Activated naive CD4-positive, alpha-beta T cell (primary cell): ENCODE data around the gene MAN1B1.

ENCODE experiments used
- DNase-seq, 4 experiments: peaks; one replicate each; lab custom pipeline; 2025; lab: John Stamatoyannopoulos, UW

Gene MAN1B1

DNA sequence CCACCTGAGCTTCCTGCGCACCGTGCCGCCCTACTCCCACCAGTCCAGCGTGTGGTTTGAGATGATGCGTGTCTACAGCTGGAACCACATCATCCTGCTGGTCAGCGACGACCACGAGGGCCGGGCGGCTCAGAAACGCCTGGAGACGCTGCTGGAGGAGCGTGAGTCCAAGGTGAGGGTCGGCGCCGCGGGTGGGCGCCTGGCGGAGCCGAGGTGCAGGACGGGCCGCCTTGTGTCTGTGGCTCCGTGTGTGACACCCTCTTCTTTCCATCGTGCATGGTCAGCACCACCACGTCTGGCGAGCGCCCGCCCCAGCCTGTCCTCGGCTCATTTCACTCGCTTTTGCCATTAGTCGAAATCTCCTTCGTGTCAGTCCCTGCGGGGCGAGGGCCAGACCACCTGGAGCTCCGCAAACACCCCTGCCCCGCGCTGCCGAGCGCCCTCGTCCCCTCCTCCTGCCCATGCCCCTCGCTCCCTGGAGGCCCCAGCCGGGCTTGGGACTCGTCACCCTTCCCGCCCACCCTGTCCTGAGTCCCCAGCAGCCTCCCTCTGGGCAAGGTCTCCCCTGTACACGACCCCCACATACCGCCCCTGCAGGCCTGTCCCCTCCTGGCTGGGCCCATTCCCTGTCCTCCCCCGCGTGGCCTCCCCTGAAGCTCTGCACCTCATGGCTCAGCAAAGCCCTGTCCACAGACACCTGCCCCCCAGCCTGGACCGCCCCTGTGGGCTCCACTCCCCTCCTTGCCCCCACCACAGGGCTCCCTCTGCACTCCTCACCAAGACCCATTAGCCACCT lies 59.1 kb downstream of the MAN1B1 start:
- DNase-seq: no peak

DNA sequence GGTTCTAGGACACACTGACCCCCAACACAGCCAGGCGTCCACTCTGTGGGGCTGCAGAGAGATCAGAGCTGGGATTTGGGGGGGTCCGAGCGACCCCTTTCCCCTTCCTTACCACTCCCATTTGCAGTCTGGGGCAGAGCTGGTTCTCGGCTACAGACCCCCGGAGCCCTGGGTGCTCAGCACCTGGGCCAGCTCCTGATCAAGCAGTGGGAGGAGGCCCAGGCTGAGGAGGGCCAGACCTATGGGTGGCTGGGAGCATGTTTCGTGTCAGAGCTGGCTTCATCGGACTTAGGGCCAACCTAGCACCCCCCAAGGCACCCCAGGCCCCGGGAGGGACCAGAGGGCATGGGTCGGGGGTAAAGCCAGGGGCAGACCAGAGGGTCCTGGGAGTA lies 59.7 kb downstream of the MAN1B1 start:
- no peak for DNase-seq

GRCh38 chr9:137147091-137147792 lies 60.5 kb downstream of the MAN1B1 start:
- no peak for DNase-seq

- DNase-seq: no peak
Measured at GRCh38 chr9:137147793-137148160, 61.0 kb downstream of the MAN1B1 start.

DNA sequence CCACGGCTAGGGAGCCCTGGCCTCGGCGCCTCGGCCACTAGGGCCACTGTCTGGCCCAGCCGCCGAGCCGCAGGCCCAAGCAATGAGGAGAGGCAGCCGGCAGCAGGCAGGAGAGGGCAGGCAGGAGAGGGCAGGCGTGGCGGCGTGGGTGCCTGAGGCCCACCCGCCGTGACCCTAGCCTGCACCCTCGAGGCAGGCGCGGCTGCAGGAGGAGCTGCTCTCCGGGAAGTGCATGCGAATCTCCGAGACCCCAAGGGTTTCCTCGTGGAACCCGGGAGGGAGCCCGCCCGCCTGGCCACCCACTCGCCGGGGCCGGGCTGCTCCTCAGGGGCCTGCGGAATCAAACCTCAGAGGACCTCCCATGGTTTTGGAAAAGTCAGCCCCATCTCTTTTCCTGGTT lies 61.5 kb downstream of the MAN1B1 start:
- no peak for DNase-seq

- no peak for DNase-seq
Measured at GRCh38 chr9:137148661-137149060, 61.9 kb downstream of the MAN1B1 start.

- no peak for DNase-seq
Measured at GRCh38 chr9:137149363-137149762, 62.6 kb downstream of the MAN1B1 start.

DNA sequence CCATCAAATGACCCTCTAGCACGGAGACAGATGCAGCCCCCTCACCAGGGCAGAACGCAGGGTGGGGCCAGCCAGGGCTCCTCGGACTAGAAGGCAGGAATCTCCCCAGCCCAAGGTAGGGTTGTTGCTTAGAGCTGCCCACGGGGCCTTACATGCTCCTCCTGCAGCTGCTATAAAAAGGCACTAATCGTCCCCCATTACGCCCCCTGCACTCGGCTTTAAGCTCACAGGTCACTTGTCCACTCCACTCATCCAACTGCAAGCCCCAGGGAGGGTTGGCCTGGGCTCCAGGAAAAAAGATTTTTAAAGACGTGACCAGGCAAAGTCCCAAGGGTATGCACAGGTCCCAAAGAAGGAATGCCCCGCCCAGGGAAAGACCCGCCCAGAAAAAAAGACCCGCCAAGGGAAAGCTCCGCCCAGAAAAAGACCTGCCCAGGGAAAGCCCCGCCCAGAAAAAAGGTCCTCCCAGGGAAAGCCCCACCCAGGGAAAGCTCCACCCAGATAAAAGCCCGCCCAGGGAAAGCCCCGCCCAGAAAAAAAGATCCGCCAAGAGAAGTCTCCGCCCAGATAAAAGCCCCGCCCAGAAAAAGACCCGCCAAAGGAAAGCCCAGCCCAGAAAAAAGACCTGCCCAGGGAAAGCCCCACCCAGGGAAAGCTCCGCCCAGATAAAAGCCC lies 63.3 kb downstream of the MAN1B1 start:
- DNase-seq: no peak

DNA sequence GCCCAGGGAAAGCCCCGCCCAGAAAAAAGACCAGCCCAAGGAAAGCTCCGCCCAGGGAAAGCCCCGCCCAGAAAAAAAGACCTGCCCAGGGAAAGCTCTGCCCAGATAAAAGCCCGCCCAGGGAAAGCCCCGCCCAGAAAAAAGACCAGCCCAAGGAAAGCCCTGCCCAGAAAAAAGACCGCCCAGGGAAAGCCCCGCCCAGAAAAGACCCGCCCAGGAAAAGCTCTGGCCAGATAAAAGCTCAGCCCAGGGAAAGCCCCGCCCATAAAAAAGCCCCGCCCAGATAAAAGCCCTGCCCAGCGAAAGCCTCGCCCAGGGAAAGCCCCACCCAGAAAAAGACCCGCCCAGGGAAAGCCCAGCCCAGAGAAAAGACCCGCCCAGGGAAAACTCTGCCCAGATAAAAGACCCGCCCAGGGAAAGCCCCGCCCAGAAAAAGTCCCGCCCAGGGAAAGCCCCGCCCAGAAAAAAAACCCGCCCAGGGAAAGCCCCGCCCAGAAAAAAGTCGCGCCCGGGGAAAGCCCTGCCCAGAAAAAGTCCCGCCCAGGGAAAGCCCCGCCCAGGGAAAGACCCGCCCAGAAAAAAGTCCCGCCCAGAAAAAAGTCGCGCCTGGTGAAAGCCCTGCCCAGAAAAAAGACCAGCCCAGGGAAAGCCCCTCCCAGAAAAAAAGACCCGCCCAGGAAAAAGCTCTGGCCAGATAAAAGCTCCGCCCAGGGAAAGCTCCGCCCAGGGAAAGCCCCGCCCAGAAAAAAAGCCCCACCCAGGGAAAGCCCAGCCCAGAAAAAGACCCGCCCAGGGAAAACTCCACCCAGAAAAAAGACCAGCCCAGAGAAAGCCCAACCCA lies 64.1 kb downstream of the MAN1B1 start:
- DNase-seq: peak in 1 of 4 experiments; percentile 23

GRCh38 chr9:137152844-137153405 lies 66.1 kb downstream of the MAN1B1 start:
- no peak for DNase-seq

- peak in 3 of 4 experiments; percentile 34 to 38 (median 37) for DNase-seq
Measured at GRCh38 chr9:137156567-137157375, 70.0 kb downstream of the MAN1B1 start.

GRCh38 chr9:137157618-137158415 lies 71.0 kb downstream of the MAN1B1 start:
- no peak for DNase-seq

DNA sequence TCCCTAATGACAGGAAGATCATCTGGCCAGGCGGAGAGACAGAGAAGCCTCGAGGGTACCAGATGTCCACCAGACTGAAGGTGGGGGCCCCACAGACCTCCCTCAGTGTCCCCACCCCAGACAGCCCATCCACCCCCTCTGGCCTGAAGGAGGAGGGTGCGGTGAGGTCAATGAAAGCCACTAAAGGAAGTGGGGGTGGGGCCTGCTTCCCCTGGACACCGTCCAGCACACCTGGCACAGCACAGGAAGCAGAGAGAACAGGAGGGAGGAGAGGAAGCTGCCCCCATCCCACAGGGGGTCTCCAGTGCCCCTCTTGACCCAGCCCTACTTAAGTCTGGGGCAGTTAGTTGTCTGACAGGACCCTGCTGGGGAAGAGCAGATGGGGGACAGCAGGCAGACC lies 71.8 kb downstream of the MAN1B1 start:
- no peak for DNase-seq
